Immature natural killer cell (primary cell): ENCODE data around the gene TMC4. TPM values are rescaled to one million over a fixed set of nuclear protein-coding genes. Genes with fewer than 3 reads are reported as not detected.

ENCODE experiments used
- DNase-seq, 3 donors: peaks; one replicate each; pipeline ENCODE4 v3.0.0; 2022; ENCODE audit warnings: mixed read lengths in 1 of 3
- H3K27ac Mint-ChIP-seq, 6 donors: one replicate each; pipeline ENCODE4 v1.8.0; 2020; ENCODE audit warnings: mixed read lengths in 6 of 6, mild to moderate bottlenecking in 5 of 6, inconsistent platforms in 4 of 6, moderate library complexity in 3 of 6
- H3K27me3 Mint-ChIP-seq, 3 donors: one replicate each; pipeline ENCODE4 v1.8.0; 2020 to 2021; ENCODE audit warnings: low read depth in 3 of 3, mild to moderate bottlenecking in 3 of 3, mixed read lengths in 3 of 3, moderate library complexity in 3 of 3, inconsistent platforms in 1 of 3
- H3K36me3 Mint-ChIP-seq, 3 donors: one replicate each; pipeline ENCODE4 v1.8.0; 2020; ENCODE audit warnings: mixed read lengths in 3 of 3, inconsistent platforms in 2 of 3, mild to moderate bottlenecking in 2 of 3
- H3K4me1 Mint-ChIP-seq, 2 donors: one replicate each; pipeline ENCODE4 v1.8.0; 2020; ENCODE audit warnings: inconsistent platforms in 2 of 2, mild to moderate bottlenecking in 2 of 2, mixed read lengths in 2 of 2, moderate library complexity in 1 of 2
- H3K4me3 Mint-ChIP-seq, 5 donors: one replicate each; pipeline ENCODE4 v1.8.0; 2020; ENCODE audit warnings: mild to moderate bottlenecking in 5 of 5, mixed read lengths in 5 of 5, inconsistent platforms in 3 of 5, moderate library complexity in 3 of 5
- H3K9me3 Mint-ChIP-seq, 6 donors: one replicate each; pipeline ENCODE4 v1.8.0; 2020; ENCODE audit warnings: mild to moderate bottlenecking in 6 of 6, mixed read lengths in 6 of 6, inconsistent platforms in 4 of 6, moderate library complexity in 3 of 6
- polyA plus RNA-seq, 3 donors: library from polyadenylated mRNA; unstranded; fragments of 300-500 nt; fragmentation: Illumina TruSeq; gene quantifications; one replicate each; pipeline ENCODE4 v1.2.3, GENCODE V29; 2021

Gene TMC4
- polyA plus RNA-seq, 3 donors from 2014 or later: 0.93 to 3.3 (median 1.5) TPM

- Mint-ChIP-seq H3K4me3 (peak overlapping the region; percentile 87 to 95 (median 89)), H3K4me1 (peaks cover 60 to 65% of the 10 kb centered on the region in 2 donors), H3K9me3 (no peaks in the 10 kb centered on the region), H3K36me3 (no peaks in the 10 kb centered on the region), H3K27ac (peak overlapping the region in 5 of 6 donors; percentile 70 to 85 (median 78)), H3K27me3 (peaks cover 9 to 15% (median 11%) of the 10 kb centered on the region in 3 donors)
- peak; percentile 78 to 80 (median 78) for DNase-seq
Measured at GRCh38 chr19:54162241-54162805, 10.6 kb downstream of the TMC4 start.

DNA sequence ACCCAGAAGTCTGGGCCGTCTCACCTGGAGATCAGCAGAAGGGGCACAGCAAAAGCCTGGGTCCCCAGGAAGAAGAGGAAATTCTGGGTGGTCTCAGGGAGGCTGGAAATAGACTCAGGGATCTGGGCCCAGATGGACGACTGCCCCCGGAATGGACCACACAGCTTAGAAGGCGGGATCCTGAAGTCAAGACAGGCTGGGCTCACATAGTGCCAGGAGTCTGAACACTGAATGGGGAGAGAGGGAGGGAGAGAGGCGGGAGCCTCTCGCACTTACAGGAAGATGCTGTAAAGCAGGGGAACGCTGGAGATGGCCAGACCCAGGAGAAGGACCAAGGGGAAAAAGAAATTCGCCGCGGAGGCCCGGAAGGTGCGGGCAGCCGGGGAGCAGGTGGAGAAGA, 12.1 kb downstream of the TMC4 start:
- Mint-ChIP-seq H3K9me3 (no peaks in the 10 kb centered on the region), H3K36me3 (peaks cover 4 to 9% (median 5%) of the 10 kb centered on the region in 3 donors), H3K4me3 (peak overlapping the region; percentile 95 to 100 (median 99)), H3K4me1 (peaks cover 63 to 72% of the 10 kb centered on the region in 2 donors), H3K27ac (peak overlapping the region; percentile 45 to 100 (median 98)), H3K27me3 (peaks cover 9 to 15% (median 11%) of the 10 kb centered on the region in 3 donors)
- no peak for DNase-seq

DNA sequence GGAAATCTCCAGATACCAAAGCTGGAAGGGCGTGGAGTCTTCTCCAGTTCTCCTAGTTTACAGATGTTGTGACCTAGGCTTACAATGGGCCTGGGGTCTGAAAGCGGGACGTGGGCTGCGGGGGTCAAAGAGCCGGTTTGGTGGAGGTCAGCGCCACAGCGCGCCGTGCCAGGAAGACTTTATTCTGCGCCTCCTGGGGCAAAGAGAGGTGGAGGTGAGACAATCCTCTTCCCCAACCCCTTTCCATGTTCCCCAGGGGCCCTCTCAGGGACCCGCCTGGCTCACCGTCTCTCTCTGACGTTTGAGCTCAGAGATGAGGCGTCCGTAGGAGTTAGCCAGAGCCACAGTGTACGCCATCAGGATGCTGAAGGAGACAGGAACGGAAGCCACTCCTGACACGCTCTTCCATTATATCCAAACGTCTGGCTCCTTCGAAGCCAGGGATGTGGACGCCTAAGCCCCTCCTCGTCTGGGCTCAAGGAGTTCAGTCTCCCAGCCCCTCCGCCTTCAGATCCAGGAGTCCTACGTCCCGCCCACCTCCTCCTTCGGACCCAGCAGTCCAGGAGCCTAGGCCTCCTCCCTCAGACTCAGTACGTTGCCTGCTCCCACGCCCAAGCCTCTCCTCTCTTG, 12.7 kb downstream of the TMC4 start:
- H3K36me3 Mint-ChIP-seq: peaks cover 4 to 10% (median 5%) of the 10 kb centered on the region in 3 donors
- no peak for DNase-seq
- H3K27ac Mint-ChIP-seq: peak overlapping the region; percentile 97 to 100 (median 99)
- H3K27me3 Mint-ChIP-seq: peaks cover 9 to 15% (median 9%) of the 10 kb centered on the region in 3 donors
- peak overlapping the region; percentile 95 to 100 (median 99) for H3K4me3 Mint-ChIP-seq
- peaks cover 63 to 68% of the 10 kb centered on the region in 2 donors for H3K4me1 Mint-ChIP-seq
- H3K9me3 Mint-ChIP-seq: no peaks in the 10 kb centered on the region

DNA sequence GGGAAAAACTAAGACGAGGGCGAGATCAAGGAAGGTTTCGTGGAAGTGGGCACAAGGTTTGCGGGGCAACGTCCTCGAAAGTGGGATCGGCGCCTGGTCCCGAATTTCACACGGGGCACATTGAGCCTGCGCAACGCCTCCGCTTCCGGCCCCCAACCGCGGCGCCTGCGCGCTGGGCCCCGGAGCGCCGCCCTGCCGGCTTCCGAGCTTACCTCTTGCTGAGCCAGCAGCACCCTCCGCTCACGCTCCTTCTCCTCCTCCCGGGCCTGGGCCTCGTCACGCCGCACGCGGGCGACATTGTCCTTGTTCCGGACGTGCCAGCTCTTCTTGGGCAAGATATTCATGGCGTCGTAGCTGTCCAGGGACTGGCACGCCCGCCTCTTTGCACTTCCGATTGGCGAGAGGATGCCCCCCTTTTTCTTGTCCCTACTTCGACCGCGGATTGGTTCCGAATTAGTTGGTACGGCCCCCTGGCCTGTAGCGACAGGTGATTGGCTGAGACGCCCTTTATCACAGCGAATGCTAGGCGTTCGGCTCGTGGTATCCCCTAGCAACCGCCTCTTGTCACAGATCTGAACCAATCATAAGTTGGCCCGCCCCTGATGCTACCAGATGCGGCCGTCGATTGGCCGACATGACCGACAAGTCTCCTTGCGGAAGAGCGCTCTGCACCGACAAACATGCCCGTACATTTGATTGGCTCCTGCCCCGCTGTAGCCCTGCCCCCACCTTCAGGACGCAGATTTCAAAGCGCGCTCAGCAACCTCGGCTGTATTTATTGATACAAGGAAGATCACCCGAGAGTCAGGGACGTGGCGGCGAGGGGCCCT, 13.4 kb downstream of the TMC4 start, which contains the start of gene LENG1:
Gene LENG1, minus strand, starts transcription at position 370 of the 830 bp plus-strand sequence. Its CDS starts 26 bp downstream, at position 344.
- H3K9me3 Mint-ChIP-seq: no peaks in the 10 kb centered on the region
- peak within 1 kb of the TSS; percentile 97 to 100 (median 99) for H3K27ac Mint-ChIP-seq
- peaks cover 4 to 15% (median 10%) of the 10 kb centered on the region in 3 donors for H3K36me3 Mint-ChIP-seq
- DNase-seq: peak; percentile 99
- H3K27me3 Mint-ChIP-seq: peaks cover 9 to 15% (median 9%) of the 10 kb centered on the region in 3 donors
- H3K4me1 Mint-ChIP-seq: peaks cover 60 to 62% of the 10 kb centered on the region in 2 donors
- peak within 1 kb of the TSS; percentile 95 to 100 (median 99) for H3K4me3 Mint-ChIP-seq

DNA sequence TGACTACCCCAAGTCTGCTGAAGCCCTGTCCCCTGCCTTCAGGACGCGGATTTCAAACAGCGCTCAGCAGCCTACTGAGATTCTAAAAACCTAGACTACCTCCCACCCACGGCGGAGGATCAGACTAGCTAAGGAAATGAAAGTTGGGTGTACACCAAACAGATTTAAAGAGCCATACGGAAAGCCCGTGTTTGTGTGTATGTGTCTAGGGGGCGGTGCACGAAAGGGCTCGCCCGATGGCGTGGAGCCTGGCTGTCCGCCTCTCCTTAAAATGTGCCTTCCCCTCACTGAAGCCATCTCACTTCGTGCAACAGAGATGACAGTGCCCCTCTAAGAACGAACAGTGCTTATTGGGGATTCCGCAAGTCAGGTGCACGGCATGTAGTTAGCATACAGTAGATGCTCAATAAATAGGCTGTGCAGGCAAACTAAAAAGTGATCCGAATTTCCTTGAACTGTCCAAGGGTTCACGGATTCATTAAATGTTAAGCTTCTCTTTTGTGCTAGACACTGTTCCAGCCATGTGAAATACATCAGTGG, 14.1 kb downstream of the TMC4 start:
- peaks cover 4 to 20% (median 14%) of the 10 kb centered on the region in 3 donors for H3K36me3 Mint-ChIP-seq
- peaks cover 54 to 61% of the 10 kb centered on the region in 2 donors for H3K4me1 Mint-ChIP-seq
- peak overlapping the region; percentile 97 to 100 (median 99) for H3K27ac Mint-ChIP-seq
- DNase-seq: no peak
- peak overlapping the region; percentile 95 to 100 (median 99) for H3K4me3 Mint-ChIP-seq
- no peaks in the 10 kb centered on the region for H3K9me3 Mint-ChIP-seq
- peaks cover 9 to 15% (median 9%) of the 10 kb centered on the region in 3 donors for H3K27me3 Mint-ChIP-seq

- Mint-ChIP-seq H3K27ac (peak overlapping the region in 4 of 6 donors; percentile 14 to 87 (median 56)), H3K4me1 (peaks cover 42 to 44% of the 10 kb centered on the region in 2 donors), H3K9me3 (no peaks in the 10 kb centered on the region), H3K4me3 (peak overlapping the region; percentile 31 to 62 (median 60)), H3K27me3 (peaks cover 11 to 13% (median 11%) of the 10 kb centered on the region in 3 donors), H3K36me3 (peaks cover 4 to 25% (median 14%) of the 10 kb centered on the region in 3 donors)
- DNase-seq: no peak
Measured at GRCh38 chr19:54156953-54157352, 16.0 kb downstream of the TMC4 start.

- H3K36me3 Mint-ChIP-seq: peaks cover 4 to 28% (median 14%) of the 10 kb centered on the region in 3 donors
- H3K27ac Mint-ChIP-seq: peak overlapping the region in 1 of 6 donors; percentile 17
- no peak for DNase-seq
- H3K27me3 Mint-ChIP-seq: peaks cover 11 to 13% (median 11%) of the 10 kb centered on the region in 3 donors
- H3K4me3 Mint-ChIP-seq: no peak overlapping the region
- H3K9me3 Mint-ChIP-seq: no peaks in the 10 kb centered on the region
- H3K4me1 Mint-ChIP-seq: peaks cover 38 to 41% of the 10 kb centered on the region in 2 donors
Measured at GRCh38 chr19:54156490-54156889, 16.5 kb downstream of the TMC4 start.

DNA sequence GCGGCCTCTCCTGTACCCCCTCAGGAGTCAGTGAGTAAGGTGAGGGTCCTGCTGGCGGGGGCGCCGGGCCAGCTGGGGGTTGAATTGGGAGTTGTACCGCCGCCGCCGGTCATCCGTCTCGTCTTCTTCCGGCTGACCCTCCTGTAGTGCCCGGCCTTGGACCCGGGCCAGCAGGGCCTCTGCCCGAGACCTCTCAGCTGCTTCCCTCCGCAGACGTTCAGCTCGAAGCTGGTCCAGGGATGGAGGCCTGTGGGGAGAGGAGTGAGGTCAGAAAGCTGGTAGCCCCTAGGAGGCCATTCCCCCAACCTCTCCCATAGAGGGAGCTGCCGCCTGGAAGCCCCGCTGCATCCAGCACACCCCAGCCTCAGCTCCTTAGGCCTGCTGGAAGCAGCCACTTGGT, 17.3 kb downstream of the TMC4 start:
- DNase-seq: no peak
- no peak overlapping the region for H3K27ac Mint-ChIP-seq
- H3K36me3 Mint-ChIP-seq: peaks cover 4 to 28% (median 14%) of the 10 kb centered on the region in 3 donors
- H3K27me3 Mint-ChIP-seq: peaks cover 9 to 13% (median 11%) of the 10 kb centered on the region in 3 donors
- H3K4me1 Mint-ChIP-seq: peaks cover 35 to 37% of the 10 kb centered on the region in 2 donors
- no peak overlapping the region for H3K4me3 Mint-ChIP-seq
- H3K9me3 Mint-ChIP-seq: no peaks in the 10 kb centered on the region

GRCh38 chr19:54154603-54155345, 18.2 kb downstream of the TMC4 start:
- Mint-ChIP-seq H3K36me3 (peaks cover 4 to 28% (median 14%) of the 10 kb centered on the region in 3 donors), H3K27ac (peak overlapping the region in 2 of 6 donors; percentile 30 to 55), H3K4me1 (peaks cover 26 to 27% of the 10 kb centered on the region in 2 donors), H3K4me3 (no peak overlapping the region), H3K9me3 (no peaks in the 10 kb centered on the region), H3K27me3 (peaks cover 6 to 10% (median 6%) of the 10 kb centered on the region in 3 donors)
- no peak for DNase-seq

GRCh38 chr19:54153731-54154326, 19.1 kb downstream of the TMC4 start:
- Mint-ChIP-seq H3K27me3 (peaks cover 2 to 6% (median 2%) of the 10 kb centered on the region in 3 donors), H3K4me1 (peaks cover 16 to 19% of the 10 kb centered on the region in 2 donors), H3K9me3 (no peaks in the 10 kb centered on the region), H3K4me3 (no peak overlapping the region), H3K27ac (peak overlapping the region in 4 of 6 donors; percentile 2 to 70 (median 38)), H3K36me3 (peaks cover 5 to 30% (median 14%) of the 10 kb centered on the region in 3 donors)
- DNase-seq: no peak

DNA sequence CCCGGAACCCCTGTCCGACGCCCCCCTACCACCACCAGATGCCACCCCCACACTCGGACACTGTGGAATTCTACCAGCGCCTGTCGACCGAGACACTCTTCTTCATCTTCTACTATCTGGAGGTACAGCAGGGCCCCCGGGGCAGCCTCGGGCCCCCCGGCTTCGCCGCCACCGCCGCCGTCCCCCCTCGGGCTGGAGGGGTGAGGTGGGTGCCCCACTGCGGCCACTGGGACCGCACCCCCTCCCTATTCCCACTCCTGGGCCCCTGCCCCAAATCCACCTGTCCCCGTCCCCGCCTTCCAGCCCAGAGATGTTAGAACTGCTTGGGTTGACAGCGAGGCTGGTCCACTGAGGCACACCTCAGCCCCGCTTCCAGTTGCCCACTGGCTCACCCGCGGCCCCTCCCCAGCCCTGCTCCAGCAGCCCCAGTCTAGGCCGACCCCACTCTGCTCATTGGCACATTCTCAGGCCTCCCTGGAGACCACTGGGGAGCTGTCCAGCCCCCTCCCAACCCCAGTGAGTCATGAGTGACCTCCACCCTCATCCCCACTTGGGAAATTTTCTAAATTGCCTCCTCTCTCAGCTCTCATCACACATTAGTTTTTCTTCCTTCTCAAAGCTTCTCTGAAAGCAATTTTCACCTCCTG, 20.0 kb downstream of the TMC4 start:
- peaks cover 6 to 33% (median 14%) of the 10 kb centered on the region in 3 donors for H3K36me3 Mint-ChIP-seq
- H3K27me3 Mint-ChIP-seq: peaks cover 2 to 6% (median 2%) of the 10 kb centered on the region in 3 donors
- DNase-seq: no peak
- H3K4me3 Mint-ChIP-seq: no peak overlapping the region
- peaks cover 8 to 11% of the 10 kb centered on the region in 2 donors for H3K4me1 Mint-ChIP-seq
- peak overlapping the region in 4 of 6 donors; percentile 41 to 70 (median 52) for H3K27ac Mint-ChIP-seq
- H3K9me3 Mint-ChIP-seq: no peaks in the 10 kb centered on the region

DNA sequence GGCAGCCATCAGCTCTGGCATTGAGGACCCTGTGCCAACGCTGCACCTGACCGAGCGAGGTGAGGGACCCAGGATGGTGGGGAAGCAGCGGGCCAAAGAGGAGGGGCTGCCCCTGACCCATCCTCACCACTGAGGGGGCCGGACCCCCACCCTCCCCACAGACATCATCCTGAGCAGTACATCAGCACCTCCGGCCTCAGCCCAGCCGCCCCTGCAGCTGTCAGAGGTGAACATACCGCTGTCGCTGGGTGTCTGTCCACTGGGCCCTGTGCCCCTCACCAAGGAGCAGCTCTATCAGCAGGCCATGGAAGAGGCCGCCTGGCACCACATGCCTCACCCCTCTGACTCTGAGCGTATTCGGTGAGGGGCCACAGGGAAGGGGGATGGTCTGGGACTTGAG, 20.7 kb downstream of the TMC4 start:
- no peaks in the 10 kb centered on the region for H3K9me3 Mint-ChIP-seq
- peaks cover 2 to 6% (median 2%) of the 10 kb centered on the region in 3 donors for H3K27me3 Mint-ChIP-seq
- H3K4me3 Mint-ChIP-seq: no peak overlapping the region
- H3K27ac Mint-ChIP-seq: no peak overlapping the region
- H3K36me3 Mint-ChIP-seq: peaks cover 6 to 33% (median 14%) of the 10 kb centered on the region in 3 donors
- peaks cover 7 to 10% of the 10 kb centered on the region in 2 donors for H3K4me1 Mint-ChIP-seq
- DNase-seq: no peak
